Tibial nerve (tissue), 4 donors: ENCODE data around the gene RUNX1. TPM values are rescaled to one million over a fixed set of nuclear protein-coding genes. Genes with fewer than 3 reads are reported as not detected.

Experiments
- DNase-seq, 2 donors: peaks; one replicate each; pipeline ENCODE4 v3.0.0-alpha.2; 2019; ENCODE audit warnings: low spot score in 2 of 2
- H3K27ac ChIP-seq, 4 donors: fragments of 200-600 bp; sonication (generic) in 3 of 4; one replicate each; pipeline ENCODE4 v1.5.1; 2017 to 2019; ENCODE audit warnings: mild to moderate bottlenecking in 1 of 4
- H3K27me3 ChIP-seq, 2 donors: fragments of 200-600 bp; sonication (generic) in 1 of 2; one replicate each; pipeline versions ENCODE4 v1.5.1 to v1.6.0; 2017 to 2019
- H3K36me3 ChIP-seq, 3 donors: fragments of 200-600 bp; sonication (generic); one replicate each; pipeline ENCODE4 v1.5.1; 2018 to 2019
- H3K4me1 ChIP-seq, 4 donors: fragments of 200-600 bp; sonication (generic) in 3 of 4; one replicate each; pipeline ENCODE4 v1.5.1; 2017 to 2019
- H3K4me3 ChIP-seq, 4 donors: fragments of 200-600 bp; sonication (generic) in 3 of 4; one replicate each; pipeline ENCODE4 v1.5.1; 2017 to 2019; ENCODE audit warnings: mild to moderate bottlenecking in 1 of 4, moderate library complexity in 1 of 4
- H3K9me3 ChIP-seq, 4 donors: fragments of 200-600 bp; sonication (generic) in 3 of 4; one replicate each; pipeline ENCODE4 v1.5.1; 2017 to 2019
- CTCF ChIP-seq, 5 experiments: fragments of 200-600 bp in 3 of 5; fragments of 450-650 bp in 2 of 5; sonication (generic) in 3 of 5; IDR thresholded peaks; one replicate each; pipeline ENCODE4 v1.5.1; 2016 to 2019; ENCODE audit warnings: antibody characterized with exemption in 5 of 5, mild to moderate bottlenecking in 3 of 5, moderate library complexity in 2 of 5
- EP300 ChIP-seq, 2 donors: sonication (generic); formaldehyde crosslinking; IDR thresholded peaks; one replicate each; pipeline ENCODE4 v1.6.1; 2017; ENCODE audit warnings: antibody characterized with exemption in 2 of 2, mild to moderate bottlenecking in 1 of 2
- POLR2A ChIP-seq, 2 donors: fragments of 450-650 bp; IDR thresholded peaks; one replicate each; pipeline ENCODE4 v1.6.1; 2017; ENCODE audit warnings: antibody characterized with exemption in 2 of 2, mild to moderate bottlenecking in 2 of 2, moderate library complexity in 2 of 2
- WGBS, 2 donors: methylation state at CpG; one replicate each; pipeline ENCODE4 v1.1.5; 2018; 5-methylcytosine and 5-hydroxymethylcytosine counted together
- total RNA-seq, 4 donors: library from RNA; depleted of rRNA; stranded (reverse); fragments of >200 nt; gene quantifications; one replicate each; pipeline ENCODE4 v1.1.0, GENCODE V29; 2016

Gene RUNX1
- total RNA-seq, 4 donors from 2014 or later, result 23.6 to 36.9 (median 26.3) TPM

DNA sequence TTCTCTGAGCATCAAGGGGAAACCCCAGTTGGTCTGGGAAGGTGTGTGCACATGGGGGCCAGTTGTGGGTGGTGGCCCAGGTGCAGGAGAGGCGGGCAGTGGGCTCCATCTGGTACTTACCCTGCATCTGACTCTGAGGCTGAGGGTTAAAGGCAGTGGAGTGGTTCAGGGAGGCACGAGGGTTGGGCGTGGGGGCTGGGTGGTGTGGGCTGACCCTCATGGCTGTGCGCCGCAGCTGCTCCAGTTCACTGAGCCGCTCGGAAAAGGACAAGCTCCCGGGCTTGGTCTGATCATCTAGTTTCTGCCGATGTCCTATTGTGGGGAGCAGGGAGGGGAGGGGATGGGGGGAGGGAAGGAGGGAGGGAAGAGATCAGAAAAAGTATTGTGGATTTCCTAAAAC lies 214.8 kb downstream of the RUNX1 start:
- WGBS, 2 donors, result 90 to 93% methylated on average over 9 of the region's 9 CpGs

GRCh38 chr21:34833465-34833864 lies 215.6 kb downstream of the RUNX1 start:
- TF ChIP-seq EP300 (IDR thresholded peaks at IDR 0.05) (no peak), CTCF (IDR thresholded peaks at IDR 0.05) (no peak), POLR2A (IDR thresholded peaks at IDR 0.05) (no peak)
- Histone ChIP-seq H3K4me1 (peaks cover 0 to 46% (median 17%) of the 10 kb centered on the region in 4 donors), H3K27me3 (no peaks in the 10 kb centered on the region), H3K4me3 (no peak overlapping the region), H3K27ac (peak overlapping the region in 1 of 4 donors; percentile 93), H3K9me3 (no peaks in the 10 kb centered on the region), H3K36me3 (peaks cover 0 to 52% (median 0%) of the 10 kb centered on the region in 3 donors)
- no peak for DNase-seq
- WGBS, 2 donors, result 74 to 87% methylated on average over 5 of the region's 5 CpGs

More for the DNA sequence above, 214.8 kb downstream of the RUNX1 start:
- no peak for DNase-seq
- H3K4me3 ChIP-seq, result no peak overlapping the region
- no peak for TF ChIP-seq EP300 (IDR thresholded peaks at IDR 0.05)
- peaks cover 0 to 44% (median 0%) of the 10 kb centered on the region in 3 donors for H3K36me3 ChIP-seq
- no peaks in the 10 kb centered on the region for H3K9me3 ChIP-seq
- peaks cover 0 to 46% (median 17%) of the 10 kb centered on the region in 4 donors for H3K4me1 ChIP-seq
- peak overlapping the region in 2 of 4 donors; percentile 75 to 93 for H3K27ac ChIP-seq
- H3K27me3 ChIP-seq, result no peaks in the 10 kb centered on the region

- DNase-seq, result no peak
- H3K36me3 ChIP-seq, result peaks cover 0 to 81% (median 0%) of the 10 kb centered on the region in 3 donors
- H3K4me1 ChIP-seq, result peaks cover 0 to 29% (median 10%) of the 10 kb centered on the region in 4 donors
- H3K9me3 ChIP-seq, result no peaks in the 10 kb centered on the region
- 84 to 88% methylated on average over 12 of the region's 12 CpGs for WGBS, 2 donors
- peak overlapping the region in 2 of 4 donors; percentile 20 to 58 for H3K27ac ChIP-seq
- no peak overlapping the region for H3K4me3 ChIP-seq
- no peaks in the 10 kb centered on the region for H3K27me3 ChIP-seq
- no peak for TF ChIP-seq CTCF (IDR thresholded peaks at IDR 0.05)
- TF ChIP-seq POLR2A (IDR thresholded peaks at IDR 0.05), result no peak
- no peak for TF ChIP-seq EP300 (IDR thresholded peaks at IDR 0.05)
These were observed 218.5 kb downstream of the RUNX1 start for GRCh38 chr21:34830386-34831170.

DNA sequence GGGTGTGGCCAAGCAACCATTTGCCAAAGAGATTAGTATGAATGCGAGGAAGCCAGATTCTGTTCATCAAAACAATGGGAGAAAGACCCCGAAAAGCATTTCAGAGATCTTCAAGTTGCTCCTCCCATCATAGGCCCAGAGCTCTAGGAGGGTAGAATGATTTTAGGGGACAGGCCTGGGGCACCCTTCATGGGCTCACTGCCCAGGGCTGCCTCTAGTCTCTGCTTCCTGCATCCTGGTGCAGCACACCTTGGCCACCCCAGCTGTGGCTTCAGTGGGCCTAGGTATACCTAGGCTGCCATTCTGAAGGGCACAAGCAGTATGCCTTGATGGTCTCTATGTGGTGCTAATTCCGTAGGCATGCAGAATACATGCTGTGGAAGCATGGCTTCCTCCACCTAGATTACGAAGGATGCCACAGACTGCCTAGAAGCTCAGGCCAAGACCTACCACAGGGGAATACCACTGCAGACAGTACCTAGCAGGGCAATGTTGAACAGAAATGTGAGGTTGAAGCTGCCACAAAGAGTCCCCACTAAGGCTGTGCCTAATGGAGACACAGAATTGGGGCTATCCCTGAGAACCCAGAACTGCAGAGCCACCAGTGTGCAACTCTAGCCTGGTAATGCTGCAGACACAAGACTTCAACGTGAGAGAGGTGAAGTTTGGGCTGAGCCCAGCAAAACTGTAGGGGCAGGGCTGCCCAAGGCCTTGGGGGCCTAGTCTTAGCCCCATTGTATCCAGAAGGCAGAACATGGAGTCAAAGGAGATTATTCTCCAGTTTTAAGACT lies 221.5 kb downstream of the RUNX1 start:
- Histone ChIP-seq H3K4me3 (no peak overlapping the region), H3K9me3 (no peaks in the 10 kb centered on the region), H3K4me1 (peaks cover 0 to 18% (median 1%) of the 10 kb centered on the region in 4 donors), H3K27ac (peak overlapping the region in 1 of 4 donors; percentile 71), H3K27me3 (no peaks in the 10 kb centered on the region), H3K36me3 (peaks cover 0 to 81% (median 0%) of the 10 kb centered on the region in 3 donors)
- no peak for TF ChIP-seq CTCF (IDR thresholded peaks at IDR 0.05)
- DNase-seq, result no peak
- 86 to 93% methylated on average over 5 of the region's 5 CpGs for WGBS, 2 donors

DNA sequence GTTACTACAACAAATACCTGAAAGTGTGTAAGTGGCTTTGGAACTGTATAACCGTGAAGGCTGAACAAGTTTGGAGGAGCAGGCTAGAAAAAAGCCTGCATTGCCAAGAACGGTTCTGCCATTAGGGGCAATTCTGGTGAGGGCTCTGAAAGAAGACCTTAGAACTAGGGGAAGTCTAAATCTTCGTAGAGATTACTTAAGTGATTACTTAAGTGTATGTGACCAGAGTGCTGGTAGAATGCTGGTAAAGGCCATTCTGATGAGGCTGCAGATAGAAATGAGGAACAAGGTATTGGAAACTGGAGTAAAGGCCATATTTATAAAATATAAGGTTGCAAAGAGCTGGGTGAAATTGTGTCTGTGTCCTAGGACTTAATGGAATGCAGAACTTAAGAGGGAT lies 222.3 kb downstream of the RUNX1 start:
- no peak for DNase-seq
- 70 to 91% methylated on average over 3 of the region's 3 CpGs for WGBS, 2 donors
- peak overlapping the region in 1 of 4 donors; percentile 71 for H3K27ac ChIP-seq
- H3K4me1 ChIP-seq, result peaks cover 0 to 14% (median 1%) of the 10 kb centered on the region in 4 donors
- H3K9me3 ChIP-seq, result no peaks in the 10 kb centered on the region
- no peak for TF ChIP-seq CTCF (IDR thresholded peaks at IDR 0.05)
- peak in 1 of 2 donors; percentile 35 for TF ChIP-seq EP300 (IDR thresholded peaks at IDR 0.05)
- H3K27me3 ChIP-seq, result no peaks in the 10 kb centered on the region
- peaks cover 0 to 86% (median 0%) of the 10 kb centered on the region in 3 donors for H3K36me3 ChIP-seq
- H3K4me3 ChIP-seq, result no peak overlapping the region
